ENCODE measurements around the gene UNKL. TPM values are rescaled to one million over a fixed set of nuclear protein-coding genes. Genes with fewer than 3 reads are reported as not detected.

Gene UNKL
- total RNA-seq, 1 experiment from 2014 or later: 32.0 TPM

DNA sequence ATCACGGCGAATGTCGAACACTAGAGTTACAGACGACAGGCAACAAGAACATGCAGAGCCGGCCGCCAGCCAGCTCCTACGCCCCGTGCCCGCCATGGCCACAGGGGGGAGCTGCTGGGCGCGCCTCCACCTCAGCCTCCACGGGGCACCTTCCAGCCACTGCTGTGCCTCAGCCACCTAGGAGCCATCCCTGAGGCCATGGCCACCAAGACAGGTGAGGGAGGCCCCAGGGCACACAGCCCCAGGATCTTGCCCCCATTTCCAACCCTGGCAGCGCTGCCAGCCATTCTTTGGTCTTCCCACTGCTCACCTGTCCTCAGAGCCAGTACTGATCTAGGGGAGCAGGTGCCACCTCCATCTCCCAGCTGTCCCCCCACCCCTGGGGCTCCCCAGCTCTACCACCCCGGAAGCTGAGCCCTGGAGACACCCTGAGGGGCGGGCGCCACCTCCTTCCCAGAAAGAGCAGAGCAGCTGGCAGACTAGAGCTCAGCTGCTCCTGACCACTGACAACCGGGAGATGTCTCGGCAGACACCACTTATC lies 50.9 kb downstream of the UNKL start:
- Histone ChIP-seq H3K14ac (ENCODE audit: insufficient read depth, low read length) (no peak overlapping the region), H2AK5ac (ENCODE audit: insufficient read length, low read length) (no peak overlapping the region), H3K23me2 (ENCODE audit: insufficient read length, low read depth, low read length, poor library complexity, severe bottlenecking) (no peaks in the 10 kb centered on the region), H4K8ac (replicated peaks; ENCODE audit: insufficient read length, low read depth, low read length) (no peak overlapping the region), H3T11ph (ENCODE audit: low read length) (no peak overlapping the region), H3K9ac (ENCODE audit: extremely low read depth, insufficient read length, low read length) (no peak overlapping the region), H2BK5ac (ENCODE audit: insufficient read length, low read length) (no peak overlapping the region), H2BK120ac (ENCODE audit: low read depth, low read length, poor library complexity, severe bottlenecking) (no peak overlapping the region), H3K4me1 (ENCODE audit: insufficient read depth, low read length) (no peaks in the 10 kb centered on the region), H2AFZ (ENCODE audit: low read length) (no peak overlapping the region), H3K18ac (ENCODE audit: insufficient read length, low read depth, low read length) (no peak overlapping the region), H3K79me1 (ENCODE audit: insufficient read depth, low read depth, low read length, poor library complexity, severe bottlenecking) (no peaks in the 10 kb centered on the region), H4K20me1 (ENCODE audit: control insufficient read depth, insufficient read depth, insufficient read length) (no peaks in the 10 kb centered on the region), H2BK20ac (ENCODE audit: low read depth, low read length, poor library complexity, severe bottlenecking) (no peak overlapping the region), H3K4ac (ENCODE audit: low read depth, low read length) (no peak overlapping the region), H3K9me3 (ENCODE audit: control insufficient read depth, low read depth, low read length) (no peaks in the 10 kb centered on the region), H3K56ac (ENCODE audit: insufficient read length, low read depth, low read length) (no peak overlapping the region), H3K23ac (ENCODE audit: insufficient read length, low read depth, low read length) (no peak overlapping the region), H2BK12ac (ENCODE audit: insufficient read length, low read depth, low read length) (no peak overlapping the region), H4K91ac (ENCODE audit: insufficient read length, low read depth, low read length) (no peak overlapping the region), H3K27me3 (ENCODE audit: insufficient read depth, low read length) (no peaks in the 10 kb centered on the region), H3K4me2 (ENCODE audit: insufficient read depth, insufficient read length, low read length) (no peak overlapping the region), H4K5ac (ENCODE audit: insufficient read length, low read depth, low read length) (no peak overlapping the region), H3K79me2 (ENCODE audit: insufficient read depth, low read length) (0 out of 2 replicates have a peak, but pooled peaks cover 2% of the 10 kb centered on the region), H3K27ac (ENCODE audit: insufficient read length, low read depth, low read length) (no peak overlapping the region), H2BK15ac (ENCODE audit: low read depth, low read length) (no peak overlapping the region)
- H3K27me3 Mint-ChIP-seq (ENCODE audit: low read depth): no peaks in the 10 kb centered on the region
- peaks cover 18 to 49% (median 37%) of the 10 kb centered on the region in 3 experiments; a peak in 6 of 7 replicates for H3K36me3 Mint-ChIP-seq (ENCODE audit: insufficient read depth in 1 of 3, low read depth in 3 of 3)
- TF ChIP-seq, protein P1, sequence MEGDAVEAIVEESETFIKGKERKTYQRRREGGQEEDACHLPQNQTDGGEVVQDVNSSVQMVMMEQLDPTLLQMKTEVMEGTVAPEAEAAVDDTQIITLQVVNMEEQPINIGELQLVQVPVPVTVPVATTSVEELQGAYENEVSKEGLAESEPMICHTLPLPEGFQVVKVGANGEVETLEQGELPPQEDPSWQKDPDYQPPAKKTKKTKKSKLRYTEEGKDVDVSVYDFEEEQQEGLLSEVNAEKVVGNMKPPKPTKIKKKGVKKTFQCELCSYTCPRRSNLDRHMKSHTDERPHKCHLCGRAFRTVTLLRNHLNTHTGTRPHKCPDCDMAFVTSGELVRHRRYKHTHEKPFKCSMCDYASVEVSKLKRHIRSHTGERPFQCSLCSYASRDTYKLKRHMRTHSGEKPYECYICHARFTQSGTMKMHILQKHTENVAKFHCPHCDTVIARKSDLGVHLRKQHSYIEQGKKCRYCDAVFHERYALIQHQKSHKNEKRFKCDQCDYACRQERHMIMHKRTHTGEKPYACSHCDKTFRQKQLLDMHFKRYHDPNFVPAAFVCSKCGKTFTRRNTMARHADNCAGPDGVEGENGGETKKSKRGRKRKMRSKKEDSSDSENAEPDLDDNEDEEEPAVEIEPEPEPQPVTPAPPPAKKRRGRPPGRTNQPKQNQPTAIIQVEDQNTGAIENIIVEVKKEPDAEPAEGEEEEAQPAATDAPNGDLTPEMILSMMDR (conservative IDR thresholded peaks at IDR 0.05): peak; percentile 93
- DNase-seq: peak; percentile 81
- peak overlapping the region in 1 of 3 experiments; percentile 77; a peak in 1 of 7 replicates for H3K27ac Mint-ChIP-seq
- no peaks in the 10 kb centered on the region for H3K9me3 Mint-ChIP-seq
- WGBS (ENCODE audit: extremely low coverage, insufficient read length, low lambda C conversion rate): no CpG with 5 or more reads among the region's 18 CpGs
- no peak overlapping the region; a peak in 1 of 5 replicates for H3K4me3 Mint-ChIP-seq
- no peaks in the 10 kb centered on the region for H3K4me1 Mint-ChIP-seq
